Parathyroid adenoma (tissue), 2 donors: Measurements from ENCODE around the gene MPPED1.

ENCODE experiments used
- H2AFZ ChIP-seq: fragments of 300-600 bp; sonication (generic); one replicate; pipeline ENCODE4 v1.7.0; 2017; ENCODE audit warnings: antibody characterized with exemption, mild to moderate bottlenecking
- H3K27ac ChIP-seq: fragments of 300-600 bp; sonication (generic); one replicate; pipeline ENCODE4 v1.7.0; 2017
- H3K27me3 ChIP-seq: fragments of 300-600 bp; sonication (generic); one replicate; pipeline ENCODE4 v1.7.0; 2017; ENCODE audit warnings: low read length; ENCODE audit not compliant: control insufficient read depth, insufficient read depth
- H3K36me3 ChIP-seq: fragments of 300-600 bp; sonication (generic); one replicate; pipeline ENCODE4 v1.7.0; 2017; ENCODE audit warnings: low read length; ENCODE audit not compliant: control insufficient read depth, insufficient read depth
- H3K4me1 ChIP-seq: fragments of 300-600 bp; sonication (generic); one replicate; pipeline ENCODE4 v1.7.0; 2017; ENCODE audit warnings: control low read depth
- H3K4me2 ChIP-seq: fragments of 300-600 bp; sonication (generic); one replicate; pipeline ENCODE4 v1.7.0; 2017; ENCODE audit warnings: low read length
- H3K4me3 ChIP-seq: fragments of 300-600 bp; sonication (generic); one replicate; pipeline ENCODE4 v1.7.0; 2017; ENCODE audit warnings: low read depth, low read length
- H3K79me2 ChIP-seq: fragments of 300-600 bp; sonication (generic); one replicate; pipeline ENCODE4 v1.7.0; 2017; ENCODE audit warnings: control low read depth
- H3K9ac ChIP-seq: fragments of 300-600 bp; sonication (generic); one replicate; pipeline ENCODE4 v1.7.0; 2017; ENCODE audit warnings: mild to moderate bottlenecking
- H3K9me3 ChIP-seq: fragments of 300-600 bp; sonication (generic); one replicate; pipeline ENCODE4 v1.7.0; 2017; ENCODE audit warnings: low read length; ENCODE audit not compliant: control insufficient read depth
- TF ChIP-seq, protein P1 (sequence below): fragments of 300-600 bp; sonication (generic); IDR thresholded peaks from one replicate; pipeline ENCODE4 v1.7.0; 2017; ENCODE audit warnings: antibody characterized with exemption, mild to moderate bottlenecking
- donor health status: primary hyperparathyroidism.

MPPED1 gene

DNA sequence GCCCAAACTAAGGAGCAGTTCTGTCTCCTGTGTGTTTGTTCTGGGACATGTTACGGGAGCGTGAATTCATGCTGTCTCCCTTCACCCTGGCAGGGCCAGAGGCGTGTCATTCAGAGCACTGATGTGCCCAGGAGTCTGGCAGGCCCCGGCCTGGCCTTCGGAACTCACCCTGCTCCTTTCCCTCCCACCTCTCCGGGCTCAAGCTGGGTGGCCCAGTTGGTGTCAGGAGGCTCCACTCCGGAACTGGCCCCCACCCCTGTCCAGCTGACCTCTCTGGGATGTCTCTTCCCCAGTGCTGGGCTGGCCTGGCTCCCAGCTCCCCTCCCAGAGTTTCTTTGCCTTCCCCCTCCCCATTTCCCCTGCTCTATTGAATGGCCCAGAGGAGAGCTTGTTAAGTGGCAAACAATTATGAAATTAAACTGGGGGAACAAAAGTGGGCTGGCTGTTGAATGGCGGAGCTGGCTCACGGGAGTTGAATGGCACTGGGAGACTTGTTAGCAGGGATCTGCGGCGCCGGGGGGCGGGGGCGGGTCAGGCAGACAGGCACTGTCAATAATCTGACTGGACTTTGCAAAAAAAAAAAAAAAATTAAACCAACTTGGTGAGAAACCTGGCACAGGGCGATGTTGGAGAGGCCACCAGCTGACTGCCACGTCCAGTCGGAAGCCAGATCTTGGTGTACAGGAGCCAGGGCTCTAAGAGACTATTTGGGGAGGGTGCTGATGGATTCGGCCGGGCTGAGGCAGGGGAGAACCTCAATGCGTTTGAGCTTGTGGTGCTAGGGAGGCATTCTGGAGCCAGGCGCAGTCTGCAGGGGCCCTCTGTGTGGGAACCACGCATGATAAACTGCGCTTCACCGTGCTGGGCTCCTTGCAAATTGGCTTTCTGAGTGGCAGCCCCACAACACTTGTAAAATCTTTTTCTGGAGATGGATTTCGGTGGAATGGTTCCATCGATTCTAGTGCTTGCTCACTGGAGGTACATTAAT is 1.3 kb downstream of the MPPED1 start:
- TF ChIP-seq, protein P1, sequence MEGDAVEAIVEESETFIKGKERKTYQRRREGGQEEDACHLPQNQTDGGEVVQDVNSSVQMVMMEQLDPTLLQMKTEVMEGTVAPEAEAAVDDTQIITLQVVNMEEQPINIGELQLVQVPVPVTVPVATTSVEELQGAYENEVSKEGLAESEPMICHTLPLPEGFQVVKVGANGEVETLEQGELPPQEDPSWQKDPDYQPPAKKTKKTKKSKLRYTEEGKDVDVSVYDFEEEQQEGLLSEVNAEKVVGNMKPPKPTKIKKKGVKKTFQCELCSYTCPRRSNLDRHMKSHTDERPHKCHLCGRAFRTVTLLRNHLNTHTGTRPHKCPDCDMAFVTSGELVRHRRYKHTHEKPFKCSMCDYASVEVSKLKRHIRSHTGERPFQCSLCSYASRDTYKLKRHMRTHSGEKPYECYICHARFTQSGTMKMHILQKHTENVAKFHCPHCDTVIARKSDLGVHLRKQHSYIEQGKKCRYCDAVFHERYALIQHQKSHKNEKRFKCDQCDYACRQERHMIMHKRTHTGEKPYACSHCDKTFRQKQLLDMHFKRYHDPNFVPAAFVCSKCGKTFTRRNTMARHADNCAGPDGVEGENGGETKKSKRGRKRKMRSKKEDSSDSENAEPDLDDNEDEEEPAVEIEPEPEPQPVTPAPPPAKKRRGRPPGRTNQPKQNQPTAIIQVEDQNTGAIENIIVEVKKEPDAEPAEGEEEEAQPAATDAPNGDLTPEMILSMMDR: no peak
- Histone ChIP-seq H3K36me3 (no peaks in the 10 kb centered on the region), H3K4me2 (no peak overlapping the region), H3K79me2 (no peaks in the 10 kb centered on the region), H3K4me3 (no peak overlapping the region), H2AFZ (no peak overlapping the region), H3K9ac (no peak overlapping the region), H3K4me1 (no peaks in the 10 kb centered on the region), H3K9me3 (no peaks in the 10 kb centered on the region), H3K27ac (no peak overlapping the region), H3K27me3 (no peaks in the 10 kb centered on the region)

DNA sequence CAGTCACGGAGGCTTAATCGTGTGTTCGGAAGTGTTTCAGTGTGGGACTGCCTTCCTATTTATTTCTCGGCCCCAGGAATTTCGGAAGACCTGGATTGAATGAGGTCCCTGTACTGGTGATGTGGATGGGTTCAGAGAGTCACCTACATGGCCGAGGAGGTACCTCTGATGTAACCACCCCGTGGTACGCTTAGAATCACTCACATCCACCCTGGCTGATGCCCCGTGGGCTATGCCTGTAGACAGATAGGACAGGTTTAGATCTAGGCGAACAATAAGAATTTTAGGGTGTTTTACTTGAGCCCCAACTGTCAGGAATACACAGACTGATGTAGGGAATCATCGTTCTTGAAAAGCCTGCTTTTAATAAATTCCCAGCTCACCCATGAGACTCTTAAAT is 2.0 kb downstream of the MPPED1 start:
- Histone ChIP-seq H3K4me2 (no peak overlapping the region), H3K27me3 (no peaks in the 10 kb centered on the region), H3K27ac (no peak overlapping the region), H3K4me3 (no peak overlapping the region), H3K9me3 (no peaks in the 10 kb centered on the region), H2AFZ (no peak overlapping the region), H3K9ac (no peak overlapping the region), H3K4me1 (no peaks in the 10 kb centered on the region), H3K79me2 (no peaks in the 10 kb centered on the region), H3K36me3 (no peaks in the 10 kb centered on the region)
- TF ChIP-seq, protein P1: no peak

DNA sequence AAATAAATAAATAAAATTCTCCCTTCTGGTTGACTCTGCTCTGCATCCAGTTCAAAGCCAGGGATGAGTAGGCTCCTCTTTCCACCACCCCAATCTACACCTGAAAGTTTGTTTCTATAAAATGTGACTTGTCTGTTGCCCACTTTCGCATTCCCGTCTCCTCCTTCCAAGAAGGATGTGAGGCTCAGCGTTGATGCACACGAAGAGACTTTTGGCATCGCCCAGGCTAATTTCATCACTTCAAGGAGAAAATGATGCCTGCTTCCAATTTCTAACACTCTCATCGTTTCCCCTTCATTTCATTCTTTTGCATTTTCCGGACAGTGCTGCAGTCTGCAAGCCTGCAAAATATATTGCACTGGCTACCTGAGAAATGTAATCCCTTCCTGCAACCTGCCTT is 3.9 kb downstream of the MPPED1 start:
- Histone ChIP-seq H3K4me3 (no peak overlapping the region), H3K27ac (no peak overlapping the region), H2AFZ (no peak overlapping the region), H3K36me3 (no peaks in the 10 kb centered on the region), H3K27me3 (no peaks in the 10 kb centered on the region), H3K9ac (no peak overlapping the region), H3K4me1 (no peaks in the 10 kb centered on the region), H3K79me2 (no peaks in the 10 kb centered on the region), H3K4me2 (no peak overlapping the region), H3K9me3 (no peaks in the 10 kb centered on the region)
- TF ChIP-seq, protein P1: no peak

DNA sequence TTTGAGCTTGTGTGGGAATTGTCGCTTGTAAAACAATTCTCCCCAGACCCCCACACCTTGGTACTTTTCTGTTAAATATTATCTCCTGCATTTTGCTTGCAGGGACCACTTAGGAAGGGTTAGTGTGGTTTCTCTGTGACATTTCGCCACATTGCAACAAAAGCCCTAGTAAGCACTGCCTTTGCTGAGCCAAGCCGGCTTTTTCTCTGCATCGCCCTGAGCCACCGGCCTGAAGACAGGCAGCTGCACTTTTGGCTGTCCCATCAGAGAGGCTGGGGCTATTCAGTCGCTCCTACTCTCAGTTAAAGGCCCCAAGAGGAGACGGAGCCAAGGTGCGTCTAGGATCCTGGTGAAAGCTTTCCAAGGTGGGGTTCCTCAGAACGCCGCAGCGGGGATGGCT is 5.7 kb downstream of the MPPED1 start:
- Histone ChIP-seq H3K79me2 (no peaks in the 10 kb centered on the region), H3K27me3 (no peaks in the 10 kb centered on the region), H3K4me2 (no peak overlapping the region), H3K4me3 (no peak overlapping the region), H3K36me3 (no peaks in the 10 kb centered on the region), H3K9me3 (no peaks in the 10 kb centered on the region), H2AFZ (no peak overlapping the region), H3K9ac (no peak overlapping the region), H3K27ac (no peak overlapping the region), H3K4me1 (no peaks in the 10 kb centered on the region)
- TF ChIP-seq, protein P1: no peak
